H1 (cell line): ENCODE data around the gene UBE2K. TPM values are rescaled to one million over a fixed set of nuclear protein-coding genes. Genes with fewer than 3 reads are reported as not detected.

ENCODE experiments used
- EZH2 ChIP-seq: fragments of 200-600 bp; sonication (generic); IDR thresholded peaks from 2 replicates; pipeline ENCODE4 v1.7.1; 2012; ENCODE audit warnings: low read depth, mild to moderate bottlenecking, moderate library complexity, low read length, inconsistent platforms; ENCODE audit not compliant: severe bottlenecking
- TBP ChIP-seq: IDR thresholded peaks from 2 replicates; pipeline ENCODE4 v1.6.1; 2011; ENCODE audit warnings: low read depth, low read length, improper control_type of control experiment
- polyA plus RNA-seq, 7 experiments: library from polyadenylated mRNA; depleted of rRNA in 3 of 7; stranded (reverse) in 5 of 7; unstranded in 2 of 7; fragments of >200 nt in 5 of 7; fragments of 200-250 nt in 2 of 7; gene quantifications; 1 replicate in 5 of 7; 2 replicates in 1 of 7; 4 replicates in 1 of 7; pipeline versions ENCODE4 v1.2.1 to v1.2.3, GENCODE V29; 2011 to 2013; ENCODE audit warnings: missing spikeins in 2 of 7, mixed read lengths in 2 of 7
- total RNA-seq: library from RNA; stranded (reverse); fragmentation: NEBNext Ultra II Directional; extraction: Animal tissue kit (Norgen Biotek cat#: 25700); gene quantifications from 2 replicates; pipeline ENCODE4 v1.2.1, GENCODE V29; 2021

UBE2K gene
- total and polyA plus RNA-seq, 2 of the 8 experiments (the other 6 are each of a cell fraction or from before 2014, with no cell fraction given) = 53.6 to 174 TPM

- TF ChIP-seq TBP (no peak), EZH2 (no peak)
Measured at GRCh38 chr4:39750216-39750615, 52.3 kb downstream of the UBE2K start (continued).
